IMR-90 (cell line): ENCODE data around the gene RESF1. TPM values are rescaled to one million over a fixed set of nuclear protein-coding genes. Genes with fewer than 3 reads are reported as not detected.
A peak's percentile ranks its signal among the peaks of the same experiment; 100 is the strongest.

ENCODE experiments used
- ATAC-seq: fragments of 200-7000 bp; cut with Tn5 transposase; 2 replicates; pipeline ENCODE4 v1.9.1; 2020; ENCODE audit warnings: low read depth, mild to moderate bottlenecking, moderate library complexity
- BruUV-seq: library from RNA; stranded (reverse); fragments of 400-500 nt; replicated peaks from 2 replicates; lab custom pipeline; 2021; lab: Mats Ljungman, UMichigan
- CTCF ChIA-PET: fragments of 300-600 bp; formaldehyde crosslinking; extraction: SDS; loops from one replicate; lab custom pipeline; 2021; ENCODE audit warnings: antibody characterized with exemption; lab: Yijun Ruan, JAX
- POLR2A ChIA-PET: fragments of 300-600 bp; sonication (Branson Sonifier 250); formaldehyde crosslinking; loops from one replicate; lab custom pipeline; 2022; ENCODE audit warnings: antibody characterized with exemption; ENCODE audit not compliant: unreplicated experiment; lab: Charles Lee
- DNase-seq: peaks from one replicate; pipeline ENCODE4 v3.0.0; 2013
- H2AFZ ChIP-seq: replicated peaks from 2 replicates; pipeline ENCODE3; 2013; ENCODE audit warnings: low read length, mild to moderate bottlenecking; ENCODE audit not compliant: poor library complexity
- H2AK5ac ChIP-seq: 2 replicates; pipeline ENCODE4 v1.6.1; 2013; ENCODE audit warnings: low read depth, low read length, inconsistent platforms
- H2AK9ac ChIP-seq: replicated peaks from 2 replicates; pipeline ENCODE3; 2013; ENCODE audit warnings: mild to moderate bottlenecking, low read depth, low read length, moderate library complexity; ENCODE audit not compliant: poor library complexity
- H2BK120ac ChIP-seq: 2 replicates; pipeline ENCODE4 v1.6.1; 2013; ENCODE audit warnings: low read depth, low read length, inconsistent platforms
- H2BK15ac ChIP-seq: 3 replicates; pipeline ENCODE4 v1.6.1; 2013; ENCODE audit warnings: low read depth, low read length, inconsistent platforms
- H2BK20ac ChIP-seq: 2 replicates; pipeline ENCODE4 v1.6.1; 2013; ENCODE audit warnings: low read depth, mild to moderate bottlenecking, inconsistent platforms, low read length, moderate library complexity
- H2BK5ac ChIP-seq: 2 replicates; pipeline ENCODE4 v1.6.1; 2013; ENCODE audit warnings: mild to moderate bottlenecking, low read depth, low read length, inconsistent platforms; ENCODE audit not compliant: poor library complexity, severe bottlenecking
- H3K14ac ChIP-seq: replicated peaks from 2 replicates; pipeline ENCODE4 v1.6.1; 2013; ENCODE audit warnings: low read depth, low read length, inconsistent platforms
- H3K18ac ChIP-seq: 2 replicates; pipeline ENCODE4 v1.6.1; 2013; ENCODE audit warnings: low read depth, low read length, control low read depth
- H3K23ac ChIP-seq: 2 replicates; pipeline ENCODE4 v1.6.1; 2013; ENCODE audit warnings: low read depth, low read length, inconsistent platforms
- H3K27ac ChIP-seq: 2 replicates; pipeline ENCODE4 v1.5.1; 2013; ENCODE audit warnings: mild to moderate bottlenecking, control low read depth, low read length; ENCODE audit not compliant: insufficient read depth
- H3K27me3 ChIP-seq: 2 replicates; pipeline ENCODE4 v1.6.1; 2013; ENCODE audit warnings: low read length; ENCODE audit not compliant: control insufficient read depth, insufficient read depth
- H3K36me3 ChIP-seq: 2 replicates; pipeline ENCODE4 v1.6.1; 2013; ENCODE audit warnings: low read length, mixed read lengths; ENCODE audit not compliant: control insufficient read depth, insufficient read depth
- H3K4ac ChIP-seq: 2 replicates; pipeline ENCODE4 v1.6.1; 2013; ENCODE audit warnings: low read depth, low read length, inconsistent platforms
- H3K4me1 ChIP-seq: 2 replicates; pipeline ENCODE4 v1.6.1; 2013; ENCODE audit warnings: low read length, mixed read lengths; ENCODE audit not compliant: control insufficient read depth, insufficient read depth
- H3K4me2 ChIP-seq: 2 replicates; pipeline ENCODE4 v1.6.1; 2013; ENCODE audit warnings: low read depth, mild to moderate bottlenecking, control low read depth, low read length, moderate library complexity
- H3K4me3 ChIP-seq: 2 replicates; pipeline ENCODE4 v1.5.1; 2013; ENCODE audit warnings: low read depth, mild to moderate bottlenecking, control low read depth, low read length, moderate library complexity; ENCODE audit not compliant: insufficient read depth
- H3K56ac ChIP-seq: 2 replicates; pipeline ENCODE4 v1.6.1; 2013; ENCODE audit warnings: low read length, inconsistent platforms; ENCODE audit not compliant: insufficient read depth; ENCODE audit errors: extremely low read depth
- H3K79me1 ChIP-seq, 2 experiments: 2 replicates each; pipeline ENCODE4 v1.6.1; 2013; ENCODE audit warnings: low read length in 2 of 2, inconsistent platforms in 1 of 2, low read depth in 1 of 2
- H3K9ac ChIP-seq: 2 replicates; pipeline ENCODE4 v1.6.1; 2013; ENCODE audit warnings: low read depth, low read length, control low read depth
- H3K9me1 ChIP-seq: 2 replicates; pipeline ENCODE4 v1.6.1; 2013; ENCODE audit warnings: low read length, inconsistent platforms; ENCODE audit not compliant: insufficient read depth
- H3K9me3 ChIP-seq: 2 replicates; pipeline ENCODE4 v1.6.1; 2013; ENCODE audit warnings: low read length; ENCODE audit not compliant: control insufficient read depth, insufficient read depth
- H4K20me1 ChIP-seq: 2 replicates; pipeline ENCODE4 v1.6.1; 2013; ENCODE audit warnings: low read length, inconsistent platforms; ENCODE audit not compliant: insufficient read depth
- H4K5ac ChIP-seq: 2 replicates; pipeline ENCODE4 v1.6.1; 2013; ENCODE audit warnings: mild to moderate bottlenecking, low read depth, low read length, control low read depth
- H4K8ac ChIP-seq, 2 experiments: 2 replicates each; pipeline ENCODE4 v1.6.1; 2013; ENCODE audit warnings: low read depth in 2 of 2, low read length in 2 of 2, control low read depth in 1 of 2, inconsistent platforms in 1 of 2
- H4K91ac ChIP-seq: 2 replicates; pipeline ENCODE4 v1.6.1; 2013; ENCODE audit warnings: low read depth, low read length, inconsistent platforms; ENCODE audit not compliant: insufficient read depth
- BHLHE40 ChIP-seq: fragments of 150-350 bp; IDR thresholded peaks from 2 replicates; pipeline ENCODE4 v1.6.1; 2016; ENCODE audit warnings: mild to moderate bottlenecking, low read depth, low read length
- CHD1 ChIP-seq: IDR thresholded peaks from 2 replicates; pipeline ENCODE4 v1.6.1; 2012; ENCODE audit warnings: low read depth, low read length, improper control_type of control experiment
- FOS ChIP-seq: fragments of 150-350 bp; IDR thresholded peaks from 2 replicates; pipeline ENCODE4 v1.6.1; 2016; ENCODE audit warnings: low read depth, low read length
- MAZ ChIP-seq: IDR thresholded peaks from 2 replicates; pipeline ENCODE4 v1.6.1; 2012; ENCODE audit warnings: low read depth, mild to moderate bottlenecking, low read length, improper control_type of control experiment, moderate library complexity, borderline replicate concordance
- NFE2L2 ChIP-seq: fragments of 150-350 bp; IDR thresholded peaks from 2 replicates; pipeline ENCODE4 v1.6.1; 2016; ENCODE audit warnings: low read depth, mild to moderate bottlenecking, low read length
- RCOR1 ChIP-seq: IDR thresholded peaks from 2 replicates; pipeline ENCODE4 v1.6.1; 2012; ENCODE audit warnings: mild to moderate bottlenecking, low read length, improper control_type of control experiment; ENCODE audit not compliant: insufficient replicate concordance
- RFX5 ChIP-seq: IDR thresholded peaks from 2 replicates; pipeline ENCODE4 v1.8.0; 2012; ENCODE audit warnings: low read depth, mild to moderate bottlenecking, low read length, moderate library complexity
- SMC3 ChIP-seq: fragments of 150-350 bp; IDR thresholded peaks from 2 replicates; pipeline ENCODE4 v1.6.1; 2016; ENCODE audit warnings: low read depth, mild to moderate bottlenecking, antibody characterized with exemption, low read length, moderate library complexity
- WGBS, 2 experiments: methylation state at CpG; one replicate each; pipeline versions ENCODE4 v1.1.5 to v1.1.7; 2013; ENCODE audit warnings: missing lambda C conversion rate in 2 of 2; ENCODE audit not compliant: insufficient read length in 1 of 2; ENCODE audit errors: extremely low coverage in 2 of 2; 5-methylcytosine and 5-hydroxymethylcytosine counted together
- dilution Hi-C: fragments of 300-500 bp; cut with HindIII; formaldehyde crosslinking; loops from one replicate; pipeline ENCODE4 v1.14.3; 2018; ENCODE audit warnings: low sequenced_read_pairs; ENCODE audit not compliant: unreplicated experiment
- in situ Hi-C: fragments of 300-500 bp; cut with MboI; formaldehyde crosslinking; loops from 3 replicates; pipeline ENCODE4 v1.14.3; 2019; ENCODE audit warnings: low sequenced_read_pairs, inconsistent platforms, mixed read lengths
- intact Hi-C: fragments of 100-400 bp; cut with micrococcal nuclease; formaldehyde crosslinking; loops from 2 replicates; pipeline ENCODE4 v1.10.0; 2022
- polyA plus RNA-seq, 3 experiments: library from polyadenylated mRNA; depleted of rRNA; stranded (reverse); fragments of >200 nt; gene quantifications; 2 replicates each; pipeline ENCODE4 v1.2.3, GENCODE V29; 2012; ENCODE audit warnings: low replicate concordance in 1 of 3
- total RNA-seq: library from RNA; depleted of rRNA; stranded (reverse); fragments of >200 nt; gene quantifications from 2 replicates; pipeline ENCODE4 v1.2.3, GENCODE V29; 2012

Gene RESF1
- total and polyA plus RNA-seq, 2 of the 4 experiments (the other 2 are of a cell fraction), result 5.0 to 7.3 TPM

DNA sequence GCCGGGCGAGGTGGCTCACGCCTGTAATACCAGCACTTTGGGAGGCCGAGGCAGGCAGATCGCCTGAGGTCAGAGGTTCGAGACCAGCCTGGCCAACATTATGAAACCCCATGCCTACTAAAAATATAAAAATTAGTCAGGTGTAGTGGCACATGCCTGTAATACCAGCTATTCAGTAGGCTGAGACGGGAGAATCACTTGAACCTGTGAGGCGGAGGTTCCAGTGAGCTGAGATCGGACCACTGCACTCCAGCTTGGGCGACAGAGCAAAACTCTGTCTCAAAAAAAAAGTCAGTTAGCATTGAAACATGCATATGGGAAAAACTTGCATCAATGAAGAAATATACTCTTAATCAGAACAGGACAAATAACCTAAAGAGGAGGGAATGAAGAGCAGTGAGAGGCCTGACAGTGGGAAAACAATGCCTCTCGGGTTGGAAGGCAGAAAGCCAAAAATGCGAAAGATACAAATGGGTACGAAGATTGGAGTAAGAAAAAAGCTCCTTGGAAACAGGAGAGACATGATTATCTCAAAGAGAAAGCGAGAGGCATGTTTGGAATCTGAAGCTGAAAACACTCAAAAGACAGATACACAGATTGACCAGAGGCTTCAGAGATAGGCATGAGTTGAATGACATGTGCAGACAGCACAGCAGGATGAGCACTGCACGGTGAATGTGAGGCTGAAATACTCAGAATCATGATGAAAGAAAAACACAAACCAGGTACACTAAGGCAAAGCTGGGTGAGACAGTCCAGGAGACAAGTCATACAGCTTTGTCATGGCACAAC, 30.6 kb downstream of the RESF1 start:
- POLR2A ChIA-PET, result no interaction called here
- WGBS, 2 experiments, result 67% methylated on average over 1 of the region's 15 CpGs; no CpG with 5 or more reads in 1 of the 2 experiments
- Histone ChIP-seq H3K27me3 (no peaks in the 10 kb centered on the region), H4K8ac (no peak overlapping the region), H3K36me3 (peaks cover 3% of the 10 kb centered on the region; the same call in 1 of the 2 replicates), H3K9ac (no peak overlapping the region), H2BK15ac (no peak overlapping the region), H2AFZ (no peak overlapping the region), H3K23ac (no peak overlapping the region), H3K56ac (no peak overlapping the region), H2BK5ac (no peak overlapping the region), H2BK20ac (no peak overlapping the region), H3K27ac (no peak overlapping the region), H3K9me3 (no peaks in the 10 kb centered on the region), H2AK9ac (no peak overlapping the region), H2AK5ac (no peak overlapping the region), H3K9me1 (no peaks in the 10 kb centered on the region), H3K18ac (no peak overlapping the region), H2BK120ac (no peak overlapping the region), H3K14ac (no peak overlapping the region), H3K79me1 (peaks cover 6 to 8% of the 10 kb centered on the region in 2 experiments; a peak in 3 of 4 replicates), H3K4me1 (0 out of 2 replicates have a peak, but pooled peaks cover 3% of the 10 kb centered on the region), H4K20me1 (no peaks in the 10 kb centered on the region), H3K4ac (no peak overlapping the region), H4K91ac (no peak overlapping the region), H4K5ac (no peak overlapping the region), H3K4me3 (no peak overlapping the region), H3K4me2 (no peak overlapping the region)
- TF ChIP-seq FOS (no peak), RCOR1 (no peak), SMC3 (no peak), MAZ (no peak), RFX5 (no peak), NFE2L2 (no peak), BHLHE40 (no peak), CHD1 (no peak)
- CTCF ChIA-PET, result no interaction called here
- dilution Hi-C loops (no loop called here), in situ Hi-C loops (no loop called here), intact Hi-C loops (no loop called here)
- DNase-seq (peak; percentile 18), ATAC-seq (no peak)
- BruUV-seq, result no TSS peak
